IMR-90 (cell line): Measurements from ENCODE around the gene CA7. TPM values are rescaled to one million over a fixed set of nuclear protein-coding genes. Genes with fewer than 3 reads are reported as not detected.
A peak's percentile ranks its signal among the peaks of the same experiment; 100 is the strongest.

ENCODE experiments used
- ATAC-seq: fragments of 200-7000 bp; cut with Tn5 transposase; 2 replicates; pipeline ENCODE4 v1.9.1; 2020; ENCODE audit warnings: low read depth, mild to moderate bottlenecking, moderate library complexity
- BruUV-seq: library from RNA; stranded (reverse); fragments of 400-500 nt; replicated peaks from 2 replicates; lab custom pipeline; 2021; lab: Mats Ljungman, UMichigan
- CTCF ChIA-PET: fragments of 300-600 bp; formaldehyde crosslinking; extraction: SDS; loops from one replicate; lab custom pipeline; 2021; ENCODE audit warnings: antibody characterized with exemption; lab: Yijun Ruan, JAX
- POLR2A ChIA-PET: fragments of 300-600 bp; sonication (Branson Sonifier 250); formaldehyde crosslinking; loops from one replicate; lab custom pipeline; 2022; ENCODE audit warnings: antibody characterized with exemption; ENCODE audit not compliant: unreplicated experiment; lab: Charles Lee
- DNase-seq: peaks from one replicate; pipeline ENCODE4 v3.0.0; 2013
- H2AFZ ChIP-seq: replicated peaks from 2 replicates; pipeline ENCODE3; 2013; ENCODE audit warnings: low read length, mild to moderate bottlenecking; ENCODE audit not compliant: poor library complexity
- H2AK5ac ChIP-seq: 2 replicates; pipeline ENCODE4 v1.6.1; 2013; ENCODE audit warnings: low read depth, low read length, inconsistent platforms
- H2AK9ac ChIP-seq: replicated peaks from 2 replicates; pipeline ENCODE3; 2013; ENCODE audit warnings: mild to moderate bottlenecking, low read depth, low read length, moderate library complexity; ENCODE audit not compliant: poor library complexity
- H2BK120ac ChIP-seq: 2 replicates; pipeline ENCODE4 v1.6.1; 2013; ENCODE audit warnings: low read depth, low read length, inconsistent platforms
- H2BK15ac ChIP-seq: 3 replicates; pipeline ENCODE4 v1.6.1; 2013; ENCODE audit warnings: low read depth, low read length, inconsistent platforms
- H2BK20ac ChIP-seq: 2 replicates; pipeline ENCODE4 v1.6.1; 2013; ENCODE audit warnings: low read depth, mild to moderate bottlenecking, inconsistent platforms, low read length, moderate library complexity
- H2BK5ac ChIP-seq: 2 replicates; pipeline ENCODE4 v1.6.1; 2013; ENCODE audit warnings: mild to moderate bottlenecking, low read depth, low read length, inconsistent platforms; ENCODE audit not compliant: poor library complexity, severe bottlenecking
- H3K14ac ChIP-seq: replicated peaks from 2 replicates; pipeline ENCODE4 v1.6.1; 2013; ENCODE audit warnings: low read depth, low read length, inconsistent platforms
- H3K18ac ChIP-seq: 2 replicates; pipeline ENCODE4 v1.6.1; 2013; ENCODE audit warnings: low read depth, low read length, control low read depth
- H3K23ac ChIP-seq: 2 replicates; pipeline ENCODE4 v1.6.1; 2013; ENCODE audit warnings: low read depth, low read length, inconsistent platforms
- H3K27ac ChIP-seq: 2 replicates; pipeline ENCODE4 v1.5.1; 2013; ENCODE audit warnings: mild to moderate bottlenecking, control low read depth, low read length; ENCODE audit not compliant: insufficient read depth
- H3K27me3 ChIP-seq: 2 replicates; pipeline ENCODE4 v1.6.1; 2013; ENCODE audit warnings: low read length; ENCODE audit not compliant: control insufficient read depth, insufficient read depth
- H3K36me3 ChIP-seq: 2 replicates; pipeline ENCODE4 v1.6.1; 2013; ENCODE audit warnings: low read length, mixed read lengths; ENCODE audit not compliant: control insufficient read depth, insufficient read depth
- H3K4ac ChIP-seq: 2 replicates; pipeline ENCODE4 v1.6.1; 2013; ENCODE audit warnings: low read depth, low read length, inconsistent platforms
- H3K4me1 ChIP-seq: 2 replicates; pipeline ENCODE4 v1.6.1; 2013; ENCODE audit warnings: low read length, mixed read lengths; ENCODE audit not compliant: control insufficient read depth, insufficient read depth
- H3K4me2 ChIP-seq: 2 replicates; pipeline ENCODE4 v1.6.1; 2013; ENCODE audit warnings: low read depth, mild to moderate bottlenecking, control low read depth, low read length, moderate library complexity
- H3K4me3 ChIP-seq: 2 replicates; pipeline ENCODE4 v1.5.1; 2013; ENCODE audit warnings: low read depth, mild to moderate bottlenecking, control low read depth, low read length, moderate library complexity; ENCODE audit not compliant: insufficient read depth
- H3K56ac ChIP-seq: 2 replicates; pipeline ENCODE4 v1.6.1; 2013; ENCODE audit warnings: low read length, inconsistent platforms; ENCODE audit not compliant: insufficient read depth; ENCODE audit errors: extremely low read depth
- H3K79me1 ChIP-seq, 2 experiments: 2 replicates each; pipeline ENCODE4 v1.6.1; 2013; ENCODE audit warnings: low read length in 2 of 2, inconsistent platforms in 1 of 2, low read depth in 1 of 2
- H3K9ac ChIP-seq: 2 replicates; pipeline ENCODE4 v1.6.1; 2013; ENCODE audit warnings: low read depth, low read length, control low read depth
- H3K9me1 ChIP-seq: 2 replicates; pipeline ENCODE4 v1.6.1; 2013; ENCODE audit warnings: low read length, inconsistent platforms; ENCODE audit not compliant: insufficient read depth
- H3K9me3 ChIP-seq: 2 replicates; pipeline ENCODE4 v1.6.1; 2013; ENCODE audit warnings: low read length; ENCODE audit not compliant: control insufficient read depth, insufficient read depth
- H4K20me1 ChIP-seq: 2 replicates; pipeline ENCODE4 v1.6.1; 2013; ENCODE audit warnings: low read length, inconsistent platforms; ENCODE audit not compliant: insufficient read depth
- H4K5ac ChIP-seq: 2 replicates; pipeline ENCODE4 v1.6.1; 2013; ENCODE audit warnings: mild to moderate bottlenecking, low read depth, low read length, control low read depth
- H4K8ac ChIP-seq, 2 experiments: 2 replicates each; pipeline ENCODE4 v1.6.1; 2013; ENCODE audit warnings: low read depth in 2 of 2, low read length in 2 of 2, control low read depth in 1 of 2, inconsistent platforms in 1 of 2
- H4K91ac ChIP-seq: 2 replicates; pipeline ENCODE4 v1.6.1; 2013; ENCODE audit warnings: low read depth, low read length, inconsistent platforms; ENCODE audit not compliant: insufficient read depth
- FOS ChIP-seq: fragments of 150-350 bp; IDR thresholded peaks from 2 replicates; pipeline ENCODE4 v1.6.1; 2016; ENCODE audit warnings: low read depth, low read length
- MAFK ChIP-seq: IDR thresholded peaks from 2 replicates; pipeline ENCODE4 v1.6.1; 2012; ENCODE audit warnings: low read depth, low read length, improper control_type of control experiment
- WGBS, 2 experiments: methylation state at CpG; one replicate each; pipeline versions ENCODE4 v1.1.5 to v1.1.7; 2013; ENCODE audit warnings: missing lambda C conversion rate in 2 of 2; ENCODE audit not compliant: insufficient read length in 1 of 2; ENCODE audit errors: extremely low coverage in 2 of 2; 5-methylcytosine and 5-hydroxymethylcytosine counted together
- dilution Hi-C: fragments of 300-500 bp; cut with HindIII; formaldehyde crosslinking; loops from one replicate; pipeline ENCODE4 v1.14.3; 2018; ENCODE audit warnings: low sequenced_read_pairs; ENCODE audit not compliant: unreplicated experiment
- in situ Hi-C: fragments of 300-500 bp; cut with MboI; formaldehyde crosslinking; loops from 3 replicates; pipeline ENCODE4 v1.14.3; 2019; ENCODE audit warnings: low sequenced_read_pairs, inconsistent platforms, mixed read lengths
- intact Hi-C: fragments of 100-400 bp; cut with micrococcal nuclease; formaldehyde crosslinking; loops from 2 replicates; pipeline ENCODE4 v1.10.0; 2022
- polyA plus RNA-seq, 3 experiments: library from polyadenylated mRNA; depleted of rRNA; stranded (reverse); fragments of >200 nt; gene quantifications; 2 replicates each; pipeline ENCODE4 v1.2.3, GENCODE V29; 2012; ENCODE audit warnings: low replicate concordance in 1 of 3
- total RNA-seq: library from RNA; depleted of rRNA; stranded (reverse); fragments of >200 nt; gene quantifications from 2 replicates; pipeline ENCODE4 v1.2.3, GENCODE V29; 2012

Gene CA7
- total and polyA plus RNA-seq, 2 of the 4 experiments (the other 2 are of a cell fraction): not detected

DNA sequence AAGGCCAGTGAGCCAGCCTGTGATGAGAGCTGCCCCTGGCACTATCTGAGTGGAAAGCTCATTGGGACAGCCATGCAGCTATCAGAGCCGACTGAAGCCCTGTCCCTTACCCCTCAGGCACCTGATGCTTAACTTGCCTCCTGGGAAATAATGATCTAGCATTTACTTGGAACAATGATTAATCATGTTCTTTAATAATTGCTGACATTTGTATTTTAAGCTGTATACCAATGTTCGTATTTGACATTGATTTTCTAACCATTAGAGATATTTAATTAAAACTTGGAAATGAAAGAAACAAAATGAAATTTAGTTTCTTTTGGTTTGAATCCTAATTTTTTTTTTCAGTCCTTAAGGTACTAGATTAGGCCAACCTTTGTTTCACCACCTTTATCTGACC is 46.6 kb downstream of the CA7 start:
- Histone ChIP-seq H3K56ac (no peak overlapping the region), H2BK15ac (no peak overlapping the region), H3K4me2 (no peak overlapping the region), H3K9me1 (0 out of 2 replicates have a peak, but pooled peaks cover 5% of the 10 kb centered on the region), H2AK5ac (no peak overlapping the region), H3K14ac (no peak overlapping the region), H3K36me3 (peaks cover 6% of the 10 kb centered on the region; the same call in 1 of the 2 replicates), H3K23ac (no peak overlapping the region), H3K4me1 (peaks cover 10% of the 10 kb centered on the region), H3K27me3 (no peaks in the 10 kb centered on the region), H3K9ac (no peak overlapping the region), H2BK120ac (no peak overlapping the region), H2AK9ac (no peak overlapping the region), H3K9me3 (no peaks in the 10 kb centered on the region), H2BK20ac (no peak overlapping the region), H2AFZ (no peak overlapping the region), H4K5ac (no peak overlapping the region), H3K18ac (no peak overlapping the region), H3K4me3 (no peak overlapping the region), H4K8ac (no peak overlapping the region), H3K79me1 (peaks cover 0 to 6% of the 10 kb centered on the region in 2 experiments; a peak in 2 of 4 replicates), H4K20me1 (peaks cover 7% of the 10 kb centered on the region; the same call in 1 of the 2 replicates), H3K27ac (no peak overlapping the region), H3K4ac (no peak overlapping the region), H4K91ac (no peak overlapping the region), H2BK5ac (no peak overlapping the region)
- DNase-seq (no peak), ATAC-seq (no peak)
- intact Hi-C loops (loop anchor here (10.0 kb wide), 1 partner anchor 264 kb away; the partner anchor contains the start of genes B3GNT9, FBXL8 and TRADD), in situ Hi-C loops (no loop called here), dilution Hi-C loops (no loop called here)
- ChIA-PET POLR2A (no interaction called here), CTCF (no interaction called here)
- TF ChIP-seq MAFK: peak; percentile 71
- no peak for TF ChIP-seq FOS
- no CpG with 5 or more reads among the region's 2 CpGs for WGBS, 2 experiments
- BruUV-seq: no TSS peak
